ENCODE results near the gene IGHMBP2.

Gene IGHMBP2

GRCh38 chr11:68870470-68870869 is 33.2 kb upstream of the IGHMBP2 start:
- H2BK120ac ChIP-seq (ENCODE audit: low read depth, low read length): no peak overlapping the region
- no peak overlapping the region for H2BK12ac ChIP-seq (ENCODE audit: low read length)
- no CpG with 5 or more reads among the region's 9 CpGs for WGBS, 2 donors (ENCODE audit: extremely low coverage in 2 of 2, insufficient read length in 2 of 2, insufficient replicate concordance in 1 of 2)
- no peak overlapping the region for H3K14ac ChIP-seq (ENCODE audit: low read length)
- no peak overlapping the region for H4K8ac ChIP-seq (ENCODE audit: low read depth, low read length)
- no peaks in the 10 kb centered on the region for H3K79me1 ChIP-seq (ENCODE audit: low read depth, low read length)
- H2AFZ ChIP-seq (ENCODE audit: low read length): peak overlapping the region; percentile 65
- peak overlapping the region; percentile 29 for H3K18ac ChIP-seq (ENCODE audit: low read length)
- DNase-seq (ENCODE audit: low spot score): no peak
- peak overlapping the region; percentile 36 for H3K4me2 ChIP-seq (ENCODE audit: insufficient read depth, low read length, poor library complexity, severe bottlenecking)
- H2BK5ac ChIP-seq (ENCODE audit: low read length): no peak overlapping the region
- peak overlapping the region in 1 of 2 donors; percentile 36 for H3K4me3 ChIP-seq (ENCODE audit: low read length in 2 of 2)
- H3K4me1 ChIP-seq (ENCODE audit: control insufficient read depth in 2 of 2, insufficient read depth in 1 of 2, low read depth in 1 of 2, low read length in 2 of 2): peaks cover 0 to 8% of the 10 kb centered on the region in 2 donors
- peaks cover 0 to 4% (median 3%) of the 10 kb centered on the region in 3 experiments for H3K27me3 ChIP-seq (ENCODE audit: control insufficient read depth in 3 of 3, insufficient read depth in 3 of 3, low read depth in 1 of 3, low read length in 3 of 3)
- no peak overlapping the region for H3K27ac ChIP-seq (replicated peaks; ENCODE audit: low read length)
- no peak overlapping the region for H3K4ac ChIP-seq (ENCODE audit: low read length)
- H4K91ac ChIP-seq (ENCODE audit: low read depth, low read length, poor library complexity): no peak overlapping the region
- H2BK15ac ChIP-seq (ENCODE audit: low read length): no peak overlapping the region
- no peak overlapping the region for H3K9ac ChIP-seq (ENCODE audit: low read depth, low read length, poor library complexity)
- no peak overlapping the region for H3K23ac ChIP-seq (ENCODE audit: low read depth, low read length, poor library complexity)
- no peaks in the 10 kb centered on the region for H3K9me3 ChIP-seq (replicated peaks in 1 of 2; ENCODE audit: control insufficient read depth in 2 of 2, insufficient read depth in 1 of 2, low read depth in 1 of 2, low read length in 2 of 2)
- no peak overlapping the region for H2AK5ac ChIP-seq (ENCODE audit: low read depth, low read length)
- no peaks in the 10 kb centered on the region for H3K36me3 ChIP-seq (replicated peaks in 1 of 2; ENCODE audit: control insufficient read depth in 2 of 2, insufficient read depth in 2 of 2, low read length in 2 of 2)

- Histone ChIP-seq H3K79me1 (ENCODE audit: low read depth, low read length) (no peaks in the 10 kb centered on the region), H2AFZ (ENCODE audit: low read length) (no peak overlapping the region), H3K4ac (ENCODE audit: low read length) (no peak overlapping the region), H2BK15ac (ENCODE audit: low read length) (no peak overlapping the region), H3K4me1 (ENCODE audit: control insufficient read depth in 2 of 2, insufficient read depth in 1 of 2, low read depth in 1 of 2, low read length in 2 of 2) (peaks cover 0 to 8% of the 10 kb centered on the region in 2 donors), H3K23ac (ENCODE audit: low read depth, low read length, poor library complexity) (no peak overlapping the region), H3K4me2 (ENCODE audit: insufficient read depth, low read length, poor library complexity, severe bottlenecking) (no peak overlapping the region), H3K27ac (replicated peaks; ENCODE audit: low read length) (no peak overlapping the region), H2BK120ac (ENCODE audit: low read depth, low read length) (no peak overlapping the region), H3K18ac (ENCODE audit: low read length) (no peak overlapping the region), H3K14ac (ENCODE audit: low read length) (no peak overlapping the region), H3K27me3 (ENCODE audit: control insufficient read depth in 3 of 3, insufficient read depth in 3 of 3, low read depth in 1 of 3, low read length in 3 of 3) (peaks cover 0 to 4% (median 3%) of the 10 kb centered on the region in 3 experiments), H2AK5ac (ENCODE audit: low read depth, low read length) (no peak overlapping the region), H2BK12ac (ENCODE audit: low read length) (no peak overlapping the region), H4K91ac (ENCODE audit: low read depth, low read length, poor library complexity) (no peak overlapping the region), H3K9me3 (replicated peaks in 1 of 2; ENCODE audit: control insufficient read depth in 2 of 2, insufficient read depth in 1 of 2, low read depth in 1 of 2, low read length in 2 of 2) (no peaks in the 10 kb centered on the region), H3K36me3 (replicated peaks in 1 of 2; ENCODE audit: control insufficient read depth in 2 of 2, insufficient read depth in 2 of 2, low read length in 2 of 2) (no peaks in the 10 kb centered on the region), H4K8ac (ENCODE audit: low read depth, low read length) (no peak overlapping the region), H2BK5ac (ENCODE audit: low read length) (no peak overlapping the region), H3K4me3 (ENCODE audit: low read length in 2 of 2) (no peak overlapping the region), H3K9ac (ENCODE audit: low read depth, low read length, poor library complexity) (no peak overlapping the region)
- no peak for DNase-seq (ENCODE audit: low spot score)
- no CpG with 5 or more reads among the region's 12 CpGs for WGBS, 2 donors (ENCODE audit: extremely low coverage in 2 of 2, insufficient read length in 2 of 2, insufficient replicate concordance in 1 of 2)
These were observed 31.3 kb upstream of the IGHMBP2 start for GRCh38 chr11:68872216-68873003.

- H3K4me3 ChIP-seq (ENCODE audit: low read length in 2 of 2): no peak overlapping the region
- no peak overlapping the region for H3K27ac ChIP-seq (replicated peaks; ENCODE audit: low read length)
- H3K79me1 ChIP-seq (ENCODE audit: low read depth, low read length): no peaks in the 10 kb centered on the region
- no peak overlapping the region for H2BK120ac ChIP-seq (ENCODE audit: low read depth, low read length)
- no peak overlapping the region for H4K91ac ChIP-seq (ENCODE audit: low read depth, low read length, poor library complexity)
- H3K4me1 ChIP-seq (ENCODE audit: control insufficient read depth in 2 of 2, insufficient read depth in 1 of 2, low read depth in 1 of 2, low read length in 2 of 2): peaks cover 0 to 3% of the 10 kb centered on the region in 2 donors
- no peaks in the 10 kb centered on the region for H3K36me3 ChIP-seq (replicated peaks in 1 of 2; ENCODE audit: control insufficient read depth in 2 of 2, insufficient read depth in 2 of 2, low read length in 2 of 2)
- DNase-seq (ENCODE audit: low spot score): no peak
- H2BK15ac ChIP-seq (ENCODE audit: low read length): no peak overlapping the region
- no peaks in the 10 kb centered on the region for H3K9me3 ChIP-seq (replicated peaks in 1 of 2; ENCODE audit: control insufficient read depth in 2 of 2, insufficient read depth in 1 of 2, low read depth in 1 of 2, low read length in 2 of 2)
- H4K8ac ChIP-seq (ENCODE audit: low read depth, low read length): no peak overlapping the region
- H3K14ac ChIP-seq (ENCODE audit: low read length): no peak overlapping the region
- H3K9ac ChIP-seq (ENCODE audit: low read depth, low read length, poor library complexity): no peak overlapping the region
- no peak overlapping the region for H3K18ac ChIP-seq (ENCODE audit: low read length)
- H2BK5ac ChIP-seq (ENCODE audit: low read length): no peak overlapping the region
- H2BK12ac ChIP-seq (ENCODE audit: low read length): no peak overlapping the region
- H2AFZ ChIP-seq (ENCODE audit: low read length): no peak overlapping the region
- H3K4me2 ChIP-seq (ENCODE audit: insufficient read depth, low read length, poor library complexity, severe bottlenecking): no peak overlapping the region
- no peak overlapping the region for H3K23ac ChIP-seq (ENCODE audit: low read depth, low read length, poor library complexity)
- H2AK5ac ChIP-seq (ENCODE audit: low read depth, low read length): no peak overlapping the region
- no peak overlapping the region for H3K4ac ChIP-seq (ENCODE audit: low read length)
- whole genome bisulfite sequencing, 2 donors (ENCODE audit: extremely low coverage in 2 of 2, insufficient read length in 2 of 2, insufficient replicate concordance in 1 of 2): no CpG with 5 or more reads among the region's 7 CpGs
- no peaks in the 10 kb centered on the region for H3K27me3 ChIP-seq (ENCODE audit: control insufficient read depth in 3 of 3, insufficient read depth in 3 of 3, low read depth in 1 of 3, low read length in 3 of 3)
These were observed 25.7 kb upstream of the IGHMBP2 start for GRCh38 chr11:68878022-68878421.

GRCh38 chr11:68880851-68881250 is 22.8 kb upstream of the IGHMBP2 start:
- H3K4ac ChIP-seq (ENCODE audit: low read length): no peak overlapping the region
- H3K4me1 ChIP-seq (ENCODE audit: control insufficient read depth in 2 of 2, insufficient read depth in 1 of 2, low read depth in 1 of 2, low read length in 2 of 2): peaks cover 0 to 3% of the 10 kb centered on the region in 2 donors
- no peaks in the 10 kb centered on the region for H3K9me3 ChIP-seq (replicated peaks in 1 of 2; ENCODE audit: control insufficient read depth in 2 of 2, insufficient read depth in 1 of 2, low read depth in 1 of 2, low read length in 2 of 2)
- H2BK15ac ChIP-seq (ENCODE audit: low read length): no peak overlapping the region
- no peak overlapping the region for H2AK5ac ChIP-seq (ENCODE audit: low read depth, low read length)
- no peaks in the 10 kb centered on the region for H3K27me3 ChIP-seq (ENCODE audit: control insufficient read depth in 3 of 3, insufficient read depth in 3 of 3, low read depth in 1 of 3, low read length in 3 of 3)
- no peak overlapping the region for H2BK12ac ChIP-seq (ENCODE audit: low read length)
- H3K79me1 ChIP-seq (ENCODE audit: low read depth, low read length): no peaks in the 10 kb centered on the region
- no peak overlapping the region for H3K18ac ChIP-seq (ENCODE audit: low read length)
- H4K8ac ChIP-seq (ENCODE audit: low read depth, low read length): no peak overlapping the region
- WGBS, 2 donors (ENCODE audit: extremely low coverage in 2 of 2, insufficient read length in 2 of 2, insufficient replicate concordance in 1 of 2): no CpG with 5 or more reads among the region's 5 CpGs
- no peak overlapping the region for H3K4me2 ChIP-seq (ENCODE audit: insufficient read depth, low read length, poor library complexity, severe bottlenecking)
- H4K91ac ChIP-seq (ENCODE audit: low read depth, low read length, poor library complexity): no peak overlapping the region
- DNase-seq (ENCODE audit: low spot score): no peak
- no peak overlapping the region for H3K9ac ChIP-seq (ENCODE audit: low read depth, low read length, poor library complexity)
- H3K36me3 ChIP-seq (replicated peaks in 1 of 2; ENCODE audit: control insufficient read depth in 2 of 2, insufficient read depth in 2 of 2, low read length in 2 of 2): no peaks in the 10 kb centered on the region
- no peak overlapping the region for H3K27ac ChIP-seq (replicated peaks; ENCODE audit: low read length)
- H2AFZ ChIP-seq (ENCODE audit: low read length): no peak overlapping the region
- no peak overlapping the region for H3K4me3 ChIP-seq (ENCODE audit: low read length in 2 of 2)
- no peak overlapping the region for H2BK120ac ChIP-seq (ENCODE audit: low read depth, low read length)
- no peak overlapping the region for H2BK5ac ChIP-seq (ENCODE audit: low read length)
- no peak overlapping the region for H3K23ac ChIP-seq (ENCODE audit: low read depth, low read length, poor library complexity)
- H3K14ac ChIP-seq (ENCODE audit: low read length): no peak overlapping the region

Measured in neuronal stem cell (in vitro differentiated cells).